Endothelial cell of umbilical vein (primary cell): ENCODE data around the gene CARMIL1.

Source experiments
- EZH2 ChIP-seq: IDR thresholded peaks from 2 replicates; pipeline ENCODE4 v1.6.1; 2012; ENCODE audit warnings: borderline replicate concordance, low read depth, mild to moderate bottlenecking, moderate library complexity, low read length, inconsistent platforms; ENCODE audit not compliant: severe bottlenecking
- GATA2 ChIP-seq: IDR thresholded peaks from 2 replicates; pipeline ENCODE4 v1.7.0; 2011; ENCODE audit warnings: low read depth, mild to moderate bottlenecking, moderate library complexity, mixed read lengths, low read length; ENCODE audit not compliant: insufficient read length, insufficient read depth
- MAX ChIP-seq: IDR thresholded peaks from 2 replicates; pipeline ENCODE4 v1.6.1; 2011; ENCODE audit not compliant: insufficient read depth, insufficient read length
- POLR2A ChIP-seq: IDR thresholded peaks from 2 replicates; pipeline ENCODE4 v1.6.1; 2012; ENCODE audit warnings: low read depth, mild to moderate bottlenecking, control low read depth, low read length
- POLR2AphosphoS5 ChIP-seq: IDR thresholded peaks from 2 replicates; pipeline ENCODE4 v1.6.1; 2012; ENCODE audit warnings: low read depth, mild to moderate bottlenecking, control low read depth, low read length, moderate library complexity; ENCODE audit not compliant: insufficient read depth
- TF ChIP-seq, protein P1 (sequence below), 2 donors: IDR thresholded peaks; 1 replicate in 1 of 2; 2 replicates in 1 of 2; pipeline ENCODE4 v1.5.1; 2011; ENCODE audit warnings: low read length in 2 of 2, mild to moderate bottlenecking in 2 of 2, moderate library complexity in 2 of 2, control low read depth in 1 of 2, inconsistent platforms in 1 of 2, low read depth in 1 of 2; ENCODE audit not compliant: insufficient read depth in 1 of 2; ENCODE audit errors: extremely low read depth in 1 of 2

- TF ChIP-seq, protein P1, sequence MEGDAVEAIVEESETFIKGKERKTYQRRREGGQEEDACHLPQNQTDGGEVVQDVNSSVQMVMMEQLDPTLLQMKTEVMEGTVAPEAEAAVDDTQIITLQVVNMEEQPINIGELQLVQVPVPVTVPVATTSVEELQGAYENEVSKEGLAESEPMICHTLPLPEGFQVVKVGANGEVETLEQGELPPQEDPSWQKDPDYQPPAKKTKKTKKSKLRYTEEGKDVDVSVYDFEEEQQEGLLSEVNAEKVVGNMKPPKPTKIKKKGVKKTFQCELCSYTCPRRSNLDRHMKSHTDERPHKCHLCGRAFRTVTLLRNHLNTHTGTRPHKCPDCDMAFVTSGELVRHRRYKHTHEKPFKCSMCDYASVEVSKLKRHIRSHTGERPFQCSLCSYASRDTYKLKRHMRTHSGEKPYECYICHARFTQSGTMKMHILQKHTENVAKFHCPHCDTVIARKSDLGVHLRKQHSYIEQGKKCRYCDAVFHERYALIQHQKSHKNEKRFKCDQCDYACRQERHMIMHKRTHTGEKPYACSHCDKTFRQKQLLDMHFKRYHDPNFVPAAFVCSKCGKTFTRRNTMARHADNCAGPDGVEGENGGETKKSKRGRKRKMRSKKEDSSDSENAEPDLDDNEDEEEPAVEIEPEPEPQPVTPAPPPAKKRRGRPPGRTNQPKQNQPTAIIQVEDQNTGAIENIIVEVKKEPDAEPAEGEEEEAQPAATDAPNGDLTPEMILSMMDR (IDR thresholded peaks at IDR 0.05; ENCODE audit: extremely low read depth in 1 of 2, insufficient read depth in 1 of 2, low read depth in 1 of 2, low read length in 2 of 2), result no peak
- TF ChIP-seq POLR2A, result no peak
- no peak for TF ChIP-seq POLR2AphosphoS5
- no peak for TF ChIP-seq GATA2
- no peak for TF ChIP-seq EZH2
- no peak for TF ChIP-seq MAX
These were observed 205.7 kb downstream of the CARMIL1 start for GRCh38 chr6:25484900-25485299.
